Esophagus (tissue), 2 donors: ENCODE measurements around the gene HS2ST1. TPM values are rescaled to one million over a fixed set of nuclear protein-coding genes. Genes with fewer than 3 reads are reported as not detected.

Experiments
- H3K27ac ChIP-seq, 2 donors: one replicate each; pipeline ENCODE4 v1.5.1; 2013; ENCODE audit warnings: low read depth in 2 of 2, mild to moderate bottlenecking in 2 of 2, inconsistent platforms in 1 of 2, low read length in 1 of 2, moderate library complexity in 1 of 2
- H3K27me3 ChIP-seq, 2 donors: one replicate each; pipeline ENCODE4 v1.6.1; 2013; ENCODE audit warnings: low read length in 2 of 2, control low read depth in 1 of 2, mild to moderate bottlenecking in 1 of 2; ENCODE audit not compliant: insufficient read depth in 2 of 2, control insufficient read depth in 1 of 2
- H3K36me3 ChIP-seq, 2 donors: one replicate each; pipeline ENCODE4 v1.6.1; 2013; ENCODE audit warnings: low read length in 1 of 2; ENCODE audit not compliant: control insufficient read depth in 2 of 2, insufficient read depth in 2 of 2
- H3K4me1 ChIP-seq, 2 donors: one replicate each; pipeline ENCODE4 v1.6.1; 2013; ENCODE audit warnings: low read length in 1 of 2; ENCODE audit not compliant: control insufficient read depth in 2 of 2, insufficient read depth in 2 of 2
- H3K4me3 ChIP-seq, 2 donors: one replicate each; pipeline ENCODE4 v1.5.1; 2013; ENCODE audit warnings: low read length in 2 of 2, mild to moderate bottlenecking in 2 of 2, low read depth in 1 of 2, moderate library complexity in 1 of 2
- H3K9me3 ChIP-seq, 2 donors: one replicate each; pipeline ENCODE4 v1.6.1; 2013; ENCODE audit warnings: mild to moderate bottlenecking in 2 of 2, low read depth in 1 of 2, low read length in 1 of 2, moderate library complexity in 1 of 2; ENCODE audit not compliant: control insufficient read depth in 2 of 2, insufficient read depth in 1 of 2
- WGBS, 2 donors: extraction: QIAGEN DNeasy Blood & Tissue Kit; methylation state at CpG; one replicate each; pipeline ENCODE4 v1.1.7; 2013; 5-methylcytosine and 5-hydroxymethylcytosine counted together
- polyA plus RNA-seq, 2 donors: library from polyadenylated mRNA; stranded (reverse); fragments of 200-250 nt; gene quantifications; one replicate each; pipeline ENCODE4 v1.2.3, GENCODE V29; 2013
- donor health status: healthy with polysubstance abuse.
- donor health status: Bipolar disorder and iron deficiency.

The HS2ST1 gene
- polyA plus RNA-seq, 2 donors = 2.7 to 3.8 TPM

- Histone ChIP-seq H3K27ac (no peak overlapping the region), H3K4me1 (peaks cover 4 to 5% of the 10 kb centered on the region in 2 donors)
These were observed 217.4 kb downstream of the HS2ST1 start for GRCh38 chr1:87131809-87132283.

DNA sequence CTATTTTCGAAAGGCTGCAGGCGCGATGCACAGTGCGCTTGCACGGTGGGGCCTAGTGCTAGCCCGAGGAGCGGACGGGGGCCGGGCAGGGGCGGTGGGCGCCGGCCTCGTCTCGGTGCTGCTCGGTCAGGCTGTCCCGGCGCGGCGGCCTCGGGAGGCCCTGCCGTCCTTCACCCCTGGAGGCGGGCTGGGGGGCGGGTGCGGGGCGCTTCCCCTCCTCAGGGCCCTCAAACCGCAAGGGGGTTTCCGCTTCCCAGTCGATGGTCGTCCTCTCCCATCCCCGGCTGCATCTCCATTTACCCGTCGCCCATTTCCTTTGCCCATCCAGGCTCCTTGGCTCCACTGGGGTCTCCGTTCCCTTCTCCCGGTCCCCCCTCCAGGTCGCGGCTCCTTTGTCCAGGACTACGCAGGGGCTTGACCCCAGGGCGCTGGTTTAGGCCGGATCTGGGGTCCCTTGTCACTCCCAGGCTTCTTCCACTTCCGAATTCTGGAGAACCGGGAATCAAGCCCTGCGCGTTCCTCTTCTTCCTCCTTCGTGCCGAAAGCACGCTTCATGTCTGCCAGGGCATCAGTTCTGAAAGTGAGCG lies 217.9 kb downstream of the HS2ST1 start:
- Histone ChIP-seq H3K36me3 (no peaks in the 10 kb centered on the region), H3K4me1 (peaks cover 4 to 5% of the 10 kb centered on the region in 2 donors), H3K27me3 (no peaks in the 10 kb centered on the region), H3K4me3 (peak overlapping the region; percentile 45 to 57), H3K9me3 (no peaks in the 10 kb centered on the region), H3K27ac (peak overlapping the region in 1 of 2 donors; percentile 35)
- 43 to 57% methylated on average over 36 to 47 of the region's 47 CpGs for WGBS, 2 donors

More at GRCh38 chr1:87131809-87132283, 217.4 kb downstream of the HS2ST1 start:
- Histone ChIP-seq H3K36me3 (no peaks in the 10 kb centered on the region), H3K27me3 (no peaks in the 10 kb centered on the region), H3K4me3 (peak overlapping the region; percentile 45 to 57), H3K9me3 (no peaks in the 10 kb centered on the region)
- 0 to 1% methylated on average over 32 of the region's 32 CpGs for WGBS, 2 donors

DNA sequence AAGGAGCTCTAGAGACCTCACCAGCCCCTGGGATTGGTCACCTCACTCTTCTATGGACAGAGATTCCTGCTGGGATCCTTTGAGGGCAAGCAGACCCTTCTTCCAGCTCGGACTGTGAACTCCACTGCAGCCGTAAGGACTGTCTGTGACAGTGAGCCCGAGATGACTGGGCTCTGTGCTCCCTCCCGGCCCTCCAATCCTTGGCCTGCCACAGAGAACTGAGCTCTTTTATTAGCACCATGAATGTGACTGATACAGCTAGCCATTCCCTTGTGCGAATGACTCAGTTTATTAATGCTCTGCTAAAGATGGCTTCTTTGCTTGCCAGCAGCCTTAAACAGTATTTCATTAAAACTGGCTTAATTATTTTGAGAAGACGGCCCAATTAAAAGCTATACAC lies 219.6 kb downstream of the HS2ST1 start:
- Histone ChIP-seq H3K4me1 (peaks cover 2 to 5% of the 10 kb centered on the region in 2 donors), H3K36me3 (peaks cover 0 to 2% of the 10 kb centered on the region in 2 donors), H3K27me3 (no peaks in the 10 kb centered on the region), H3K9me3 (no peaks in the 10 kb centered on the region), H3K27ac (peak overlapping the region in 1 of 2 donors; percentile 39), H3K4me3 (no peak overlapping the region)
- 73 to 85% methylated on average over 6 of the region's 6 CpGs for WGBS, 2 donors

GRCh38 chr1:87134625-87135328 lies 220.3 kb downstream of the HS2ST1 start:
- 59 to 63% methylated on average over 9 of the region's 9 CpGs for whole genome bisulfite sequencing, 2 donors
- Histone ChIP-seq H3K27ac (peak overlapping the region in 1 of 2 donors; percentile 19), H3K4me3 (no peak overlapping the region), H3K9me3 (peaks cover 0 to 4% of the 10 kb centered on the region in 2 donors), H3K36me3 (peaks cover 0 to 2% of the 10 kb centered on the region in 2 donors), H3K27me3 (no peaks in the 10 kb centered on the region), H3K4me1 (peaks cover 2 to 9% of the 10 kb centered on the region in 2 donors)

DNA sequence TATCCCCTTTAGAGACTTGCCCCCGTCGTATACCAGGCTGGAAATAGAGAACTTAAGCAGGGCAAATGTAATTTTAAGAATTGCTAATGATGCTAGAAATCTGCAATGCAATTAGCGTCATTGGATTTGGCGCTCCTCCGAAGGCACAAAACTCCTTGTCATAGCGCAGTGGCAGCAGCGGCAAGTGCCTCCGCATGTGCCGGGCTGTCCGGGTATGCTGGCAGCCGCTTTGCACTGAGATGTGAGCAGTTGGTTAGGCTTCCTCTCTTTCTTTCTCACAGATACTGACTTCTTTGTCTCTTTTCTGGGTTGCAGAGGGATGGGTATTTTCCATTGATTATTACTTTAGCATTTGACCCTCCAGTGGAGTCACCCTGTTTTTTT lies 220.9 kb downstream of the HS2ST1 start:
- Histone ChIP-seq H3K27me3 (no peaks in the 10 kb centered on the region), H3K9me3 (peaks cover 0 to 4% of the 10 kb centered on the region in 2 donors), H3K4me1 (peaks cover 2 to 9% of the 10 kb centered on the region in 2 donors), H3K27ac (no peak overlapping the region), H3K36me3 (peaks cover 0 to 2% of the 10 kb centered on the region in 2 donors), H3K4me3 (no peak overlapping the region)
- WGBS, 2 donors = 91% methylated on average over 11 of the region's 11 CpGs

- no peak overlapping the region for H3K27ac ChIP-seq
- H3K9me3 ChIP-seq = peaks cover 0 to 4% of the 10 kb centered on the region in 2 donors
- H3K4me3 ChIP-seq = no peak overlapping the region
- peaks cover 0 to 2% of the 10 kb centered on the region in 2 donors for H3K36me3 ChIP-seq
- WGBS, 2 donors = 83 to 85% methylated on average over 8 of the region's 8 CpGs
- H3K4me1 ChIP-seq = peaks cover 2 to 9% of the 10 kb centered on the region in 2 donors
- no peaks in the 10 kb centered on the region for H3K27me3 ChIP-seq
These were observed 222.3 kb downstream of the HS2ST1 start for GRCh38 chr1:87136607-87137341.

GRCh38 chr1:87137342-87137739 lies 222.9 kb downstream of the HS2ST1 start:
- Histone ChIP-seq H3K4me3 (no peak overlapping the region), H3K9me3 (peaks cover 0 to 4% of the 10 kb centered on the region in 2 donors), H3K27ac (no peak overlapping the region), H3K36me3 (peaks cover 0 to 2% of the 10 kb centered on the region in 2 donors), H3K4me1 (peaks cover 0 to 9% of the 10 kb centered on the region in 2 donors), H3K27me3 (no peaks in the 10 kb centered on the region)
- 80% methylated on average over 2 of the region's 2 CpGs for WGBS, 2 donors

GRCh38 chr1:87140831-87141540 lies 226.6 kb downstream of the HS2ST1 start:
- no peaks in the 10 kb centered on the region for H3K27me3 ChIP-seq
- peaks cover 0 to 5% of the 10 kb centered on the region in 2 donors for H3K4me1 ChIP-seq
- no peak overlapping the region for H3K4me3 ChIP-seq
- H3K9me3 ChIP-seq = peaks cover 0 to 4% of the 10 kb centered on the region in 2 donors
- 64 to 82% methylated on average over 2 of the region's 2 CpGs for WGBS, 2 donors
- H3K27ac ChIP-seq = peak overlapping the region in 1 of 2 donors; percentile 33
- peaks cover 0 to 2% of the 10 kb centered on the region in 2 donors for H3K36me3 ChIP-seq

- H3K27ac ChIP-seq = no peak overlapping the region
- WGBS, 2 donors = 94 to 97% methylated on average over 8 of the region's 8 CpGs
- peaks cover 0 to 5% of the 10 kb centered on the region in 2 donors for H3K4me1 ChIP-seq
- no peak overlapping the region for H3K4me3 ChIP-seq
- H3K27me3 ChIP-seq = no peaks in the 10 kb centered on the region
- H3K9me3 ChIP-seq = peaks cover 0 to 4% of the 10 kb centered on the region in 2 donors
- peaks cover 0 to 2% of the 10 kb centered on the region in 2 donors for H3K36me3 ChIP-seq
These were observed 227.1 kb downstream of the HS2ST1 start for GRCh38 chr1:87141556-87141955.
